Measurements from ENCODE around the gene PQBP1.

PQBP1 gene

GRCh38 chrX:48893556-48894348 lies 4.0 kb upstream of the PQBP1 start:
- DNase-seq (ENCODE audit: low read depth): no peak
- H3K4me3 ChIP-seq (ENCODE audit: control insufficient read depth, low read depth, low read length): no peak overlapping the region
- TF ChIP-seq, protein P1, sequence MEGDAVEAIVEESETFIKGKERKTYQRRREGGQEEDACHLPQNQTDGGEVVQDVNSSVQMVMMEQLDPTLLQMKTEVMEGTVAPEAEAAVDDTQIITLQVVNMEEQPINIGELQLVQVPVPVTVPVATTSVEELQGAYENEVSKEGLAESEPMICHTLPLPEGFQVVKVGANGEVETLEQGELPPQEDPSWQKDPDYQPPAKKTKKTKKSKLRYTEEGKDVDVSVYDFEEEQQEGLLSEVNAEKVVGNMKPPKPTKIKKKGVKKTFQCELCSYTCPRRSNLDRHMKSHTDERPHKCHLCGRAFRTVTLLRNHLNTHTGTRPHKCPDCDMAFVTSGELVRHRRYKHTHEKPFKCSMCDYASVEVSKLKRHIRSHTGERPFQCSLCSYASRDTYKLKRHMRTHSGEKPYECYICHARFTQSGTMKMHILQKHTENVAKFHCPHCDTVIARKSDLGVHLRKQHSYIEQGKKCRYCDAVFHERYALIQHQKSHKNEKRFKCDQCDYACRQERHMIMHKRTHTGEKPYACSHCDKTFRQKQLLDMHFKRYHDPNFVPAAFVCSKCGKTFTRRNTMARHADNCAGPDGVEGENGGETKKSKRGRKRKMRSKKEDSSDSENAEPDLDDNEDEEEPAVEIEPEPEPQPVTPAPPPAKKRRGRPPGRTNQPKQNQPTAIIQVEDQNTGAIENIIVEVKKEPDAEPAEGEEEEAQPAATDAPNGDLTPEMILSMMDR (conservative IDR thresholded peaks at IDR 0.05; ENCODE audit: control insufficient read depth, insufficient read depth, low read depth, low read length): no peak

DNA sequence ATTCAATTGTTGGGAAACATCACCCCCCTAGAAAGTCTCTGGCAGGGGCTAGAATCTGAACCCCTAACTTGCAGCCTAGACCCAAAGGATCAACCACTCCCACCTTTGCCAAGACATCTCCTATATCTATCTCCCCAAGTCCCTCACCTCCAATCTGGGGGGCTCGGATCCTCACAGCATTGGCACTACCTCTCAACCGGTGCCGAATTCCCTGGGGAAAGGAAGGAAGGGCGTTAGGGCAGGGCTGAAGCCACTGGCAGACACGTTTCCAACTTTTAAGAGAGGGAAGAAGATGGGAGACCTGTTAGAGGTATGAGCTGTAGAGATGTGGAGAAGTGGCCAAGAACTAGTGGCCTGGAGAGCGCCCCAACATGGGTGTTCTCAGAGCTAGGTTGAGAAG lies 2.8 kb upstream of the PQBP1 start:
- no peak overlapping the region for H3K4me3 ChIP-seq (ENCODE audit: control insufficient read depth, low read depth, low read length)
- TF ChIP-seq, protein P1 (conservative IDR thresholded peaks at IDR 0.05; ENCODE audit: control insufficient read depth, insufficient read depth, low read depth, low read length): no peak
- no peak for DNase-seq (ENCODE audit: low read depth)

DNA sequence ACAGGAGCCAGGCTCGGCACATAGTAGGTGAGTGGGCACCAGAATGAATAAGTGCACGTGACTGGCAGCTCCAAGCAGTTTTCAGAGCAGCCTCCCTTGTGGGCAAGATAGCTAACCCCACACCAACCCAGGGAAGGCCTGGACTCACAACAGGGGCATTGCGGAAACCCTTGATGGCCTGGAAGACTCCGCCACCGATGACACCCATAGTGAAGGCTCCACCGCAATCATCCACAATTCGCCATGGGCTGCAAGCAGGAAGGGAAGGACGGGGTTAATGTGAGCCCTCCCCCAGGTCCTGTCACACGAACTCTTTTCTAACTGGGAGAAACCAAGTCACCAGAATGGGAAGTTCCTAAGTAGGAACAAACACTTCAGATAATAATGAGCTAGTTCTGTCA lies 1.1 kb upstream of the PQBP1 start:
- peak; percentile 34 for DNase-seq (ENCODE audit: low read depth)
- H3K4me3 ChIP-seq (ENCODE audit: control insufficient read depth, low read depth, low read length): peak overlapping the region; percentile 80
- TF ChIP-seq, protein P1 (conservative IDR thresholded peaks at IDR 0.05; ENCODE audit: control insufficient read depth, insufficient read depth, low read depth, low read length): no peak

DNA sequence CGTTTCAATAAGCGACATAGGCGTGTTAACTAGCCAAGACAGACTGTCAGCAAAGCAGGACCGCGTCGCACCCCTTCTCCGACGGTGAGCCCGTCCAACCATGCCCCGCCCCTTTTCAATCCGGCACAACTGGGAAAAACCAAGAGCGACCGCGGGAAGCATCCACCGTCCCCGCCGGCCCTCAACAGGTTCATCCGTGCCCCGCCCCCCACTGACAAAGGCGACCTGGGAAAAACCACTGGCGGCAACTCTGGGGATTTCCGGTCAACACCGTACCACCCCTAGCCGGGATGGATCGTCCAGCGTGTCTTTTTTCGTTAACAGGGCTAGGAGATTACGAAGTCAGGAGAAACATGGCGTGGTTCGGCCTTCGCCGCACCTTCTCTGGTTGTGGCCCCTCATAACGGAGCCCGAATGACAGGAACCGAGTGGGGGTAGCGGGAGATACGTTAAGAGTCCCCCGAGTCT lies 539 bp upstream of the PQBP1 start:
- DNase-seq (ENCODE audit: low read depth): peak; percentile 62

DNA sequence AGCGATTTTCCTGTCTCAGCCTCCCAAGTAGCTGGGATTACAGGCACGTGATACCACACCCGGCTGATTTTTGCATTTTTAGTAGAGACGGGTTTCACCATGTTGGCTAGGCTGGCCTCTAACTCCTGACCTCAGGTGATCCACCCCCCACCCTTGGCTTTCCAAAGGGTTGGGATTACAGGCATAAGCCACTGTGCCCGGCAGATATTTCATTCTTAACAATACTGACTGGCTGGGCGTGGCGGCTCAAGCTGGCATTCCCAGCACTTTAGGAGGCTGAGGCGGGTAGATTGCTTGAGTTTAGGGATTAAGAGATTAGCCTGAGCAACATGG lies 1.3 kb downstream of the PQBP1 start:
- H3K4me3 ChIP-seq (ENCODE audit: control insufficient read depth, low read depth, low read length): no peak overlapping the region
- DNase-seq (ENCODE audit: low read depth): no peak
- TF ChIP-seq, protein P1 (conservative IDR thresholded peaks at IDR 0.05; ENCODE audit: control insufficient read depth, insufficient read depth, low read depth, low read length): no peak

More for the DNA sequence above, 539 bp upstream of the PQBP1 start:
- H3K4me3 ChIP-seq (ENCODE audit: control insufficient read depth, low read depth, low read length): peak overlapping the region; percentile 80
- TF ChIP-seq, protein P1 (conservative IDR thresholded peaks at IDR 0.05; ENCODE audit: control insufficient read depth, insufficient read depth, low read depth, low read length): no peak

DNA sequence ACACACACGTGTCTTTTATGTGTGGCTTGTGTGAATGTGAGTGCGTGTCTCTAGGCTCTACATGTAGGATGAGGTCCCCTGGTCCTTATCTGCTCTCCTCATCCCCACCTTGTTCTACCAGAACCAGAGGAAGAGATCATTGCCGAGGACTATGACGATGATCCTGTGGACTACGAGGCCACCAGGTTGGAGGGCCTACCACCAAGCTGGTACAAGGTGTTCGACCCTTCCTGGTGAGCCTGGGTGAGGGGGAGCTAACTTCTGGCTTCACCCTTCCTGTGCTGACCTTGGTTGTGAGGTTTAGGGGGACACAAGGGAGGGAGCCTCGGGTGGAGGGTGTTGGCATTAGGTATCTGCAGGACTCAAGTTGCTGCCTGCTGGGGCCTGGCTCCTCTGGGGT lies 3.3 kb downstream of the PQBP1 start:
- TF ChIP-seq, protein P1 (conservative IDR thresholded peaks at IDR 0.05; ENCODE audit: control insufficient read depth, insufficient read depth, low read depth, low read length): no peak
- DNase-seq (ENCODE audit: low read depth): no peak
- H3K4me3 ChIP-seq (ENCODE audit: control insufficient read depth, low read depth, low read length): no peak overlapping the region

Data from fibroblast of mammary gland (primary cell).